Raji (cell line): ENCODE measurements around the gene C14orf180.

Experiments
- POLR2A ChIP-seq: IDR thresholded peaks from 2 replicates; pipeline ENCODE4 v1.6.1; 2011; ENCODE audit warnings: low read depth, low read length, control low read depth; ENCODE audit not compliant: insufficient read depth

The C14orf180 gene

DNA sequence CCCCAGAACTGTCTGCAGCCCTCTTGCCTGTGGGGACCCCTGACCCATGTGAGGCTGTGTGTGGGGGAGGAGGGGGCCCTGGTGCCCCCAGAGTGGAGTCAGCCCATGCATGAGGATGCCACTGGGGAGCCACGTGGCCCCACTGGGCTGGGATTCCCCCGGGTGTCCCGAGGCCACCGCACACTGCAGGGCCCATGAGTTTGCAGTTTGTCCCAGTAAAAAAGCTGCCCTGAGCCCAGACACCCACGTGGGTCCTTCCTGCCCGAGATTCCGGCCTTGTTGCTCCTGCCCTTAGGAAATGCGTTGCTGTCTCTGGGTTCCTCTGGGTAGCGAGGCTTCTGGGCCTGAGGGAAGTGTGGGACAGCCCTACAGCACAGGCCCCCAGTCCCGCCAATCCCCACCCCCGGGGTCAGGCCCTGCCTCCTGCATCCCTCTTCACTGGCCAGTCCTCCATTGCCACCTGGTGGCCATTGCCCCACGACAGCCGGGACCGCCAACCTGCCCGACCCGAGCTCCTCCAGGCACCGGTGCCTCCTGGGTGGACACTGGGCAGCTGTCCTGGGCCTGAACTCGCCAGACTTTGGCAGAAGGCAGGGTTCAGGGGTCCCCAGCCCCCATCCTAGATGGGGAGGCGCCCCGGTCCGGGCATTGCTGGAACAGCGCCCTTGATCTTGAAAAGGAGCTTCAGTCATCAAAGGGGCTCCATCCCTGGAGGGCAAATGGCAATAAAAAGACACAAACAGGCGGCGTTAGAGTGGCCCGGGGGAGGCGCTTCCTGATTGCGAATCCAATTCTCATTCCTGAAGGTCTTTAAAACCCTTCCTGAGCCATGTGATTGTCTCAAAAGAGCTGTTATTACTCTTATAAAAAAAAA, 15.6 kb upstream of the C14orf180 start:
- TF ChIP-seq POLR2A: no peak

DNA sequence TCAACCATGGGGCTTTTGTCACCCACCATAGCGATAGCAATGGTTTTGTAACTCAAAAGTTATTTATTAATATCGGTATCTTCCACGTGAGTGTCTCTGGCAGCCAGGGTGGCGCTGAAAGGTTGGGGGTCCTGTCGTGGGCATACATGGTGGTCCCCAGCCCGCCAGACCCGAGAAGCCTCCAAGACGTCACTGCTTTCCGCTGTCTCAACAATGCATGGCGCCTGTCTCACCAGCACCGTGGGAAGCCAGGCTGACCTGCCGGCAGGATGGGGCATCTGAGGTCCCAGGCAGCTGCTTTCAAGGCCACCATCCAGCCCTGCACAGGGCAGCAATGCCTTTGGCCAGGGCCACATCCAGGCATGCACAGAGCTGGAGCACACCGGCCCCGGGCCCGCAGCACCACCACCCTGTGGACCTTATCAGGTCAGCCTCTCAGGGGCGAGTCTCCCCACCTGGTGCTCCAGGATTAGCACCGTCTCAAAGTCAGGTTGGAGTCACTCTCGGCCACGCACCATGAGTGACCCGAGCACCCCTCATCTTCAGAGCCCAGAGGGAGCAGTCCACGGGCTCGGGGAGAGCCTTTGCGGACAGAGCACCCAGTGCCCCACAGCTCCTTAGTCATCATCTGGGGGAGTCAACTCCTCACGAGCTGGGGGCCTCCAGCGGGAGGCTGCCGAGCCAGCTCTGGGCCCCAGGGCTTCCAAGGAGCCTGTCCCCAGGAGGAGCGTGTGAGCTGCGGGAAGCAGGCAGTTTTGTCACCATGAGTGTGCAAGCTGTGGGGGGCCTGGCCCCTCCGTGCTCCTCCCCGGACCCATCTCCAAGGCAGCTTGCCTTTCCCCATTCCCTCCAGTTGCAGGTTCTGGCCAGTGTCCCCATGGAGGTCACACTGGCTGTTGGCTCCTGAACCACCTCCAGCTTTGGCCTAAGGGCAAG, 14.6 kb upstream of the C14orf180 start:
- TF ChIP-seq POLR2A: no peak

DNA sequence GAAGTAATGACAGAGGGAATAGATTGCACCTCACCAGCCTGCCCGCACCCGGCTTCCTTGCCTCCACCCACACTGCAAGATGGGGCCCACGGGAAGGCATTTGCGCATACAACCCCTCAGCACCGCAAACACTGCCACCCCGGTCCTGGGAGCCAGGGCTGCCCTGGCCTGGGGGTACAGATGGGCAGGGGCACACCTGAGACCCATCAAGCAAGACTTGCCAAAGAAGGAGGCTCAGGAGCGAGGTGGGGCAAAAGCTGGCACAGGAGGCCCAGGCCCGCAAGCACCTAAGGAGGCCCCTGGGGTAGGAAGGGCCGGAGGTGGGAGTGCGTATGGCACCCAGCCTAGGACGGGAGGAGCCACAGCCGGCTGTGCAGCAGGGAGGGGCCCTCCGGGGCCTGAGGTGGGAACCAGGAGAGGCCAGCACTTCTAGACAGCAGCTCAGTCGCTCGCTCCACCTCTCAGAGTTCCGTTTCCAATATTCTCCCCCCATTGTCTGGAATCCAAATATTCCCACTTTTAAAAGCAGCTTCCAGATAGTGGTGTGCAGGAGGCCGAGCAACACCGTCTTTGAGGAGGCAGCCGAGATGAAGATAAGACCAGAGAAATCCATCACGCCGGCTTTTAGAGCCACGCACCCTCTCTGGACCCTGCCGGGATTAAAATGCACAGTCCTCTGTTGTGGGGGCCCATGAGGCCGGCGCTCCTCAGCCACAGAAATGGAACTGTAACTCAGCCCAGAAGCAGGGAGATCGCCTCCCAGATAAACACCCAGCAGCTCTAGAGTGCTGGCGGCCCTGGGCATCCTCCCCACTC, 12.2 kb upstream of the C14orf180 start:
- TF ChIP-seq POLR2A: no peak

DNA sequence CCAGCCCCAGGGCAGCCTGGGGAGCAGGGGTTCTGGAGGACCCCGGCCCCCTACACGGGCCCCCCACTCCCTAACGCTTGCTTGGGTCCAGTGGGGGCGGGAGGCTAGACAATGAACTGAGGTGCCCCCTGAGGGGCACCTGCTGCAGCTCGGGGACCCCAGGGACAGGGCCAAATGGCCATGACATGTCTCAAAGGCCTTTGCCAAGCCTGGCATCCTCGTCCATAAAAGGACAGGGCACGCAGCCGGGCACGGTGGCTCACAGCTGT, 11.7 kb upstream of the C14orf180 start:
- TF ChIP-seq POLR2A: no peak

DNA sequence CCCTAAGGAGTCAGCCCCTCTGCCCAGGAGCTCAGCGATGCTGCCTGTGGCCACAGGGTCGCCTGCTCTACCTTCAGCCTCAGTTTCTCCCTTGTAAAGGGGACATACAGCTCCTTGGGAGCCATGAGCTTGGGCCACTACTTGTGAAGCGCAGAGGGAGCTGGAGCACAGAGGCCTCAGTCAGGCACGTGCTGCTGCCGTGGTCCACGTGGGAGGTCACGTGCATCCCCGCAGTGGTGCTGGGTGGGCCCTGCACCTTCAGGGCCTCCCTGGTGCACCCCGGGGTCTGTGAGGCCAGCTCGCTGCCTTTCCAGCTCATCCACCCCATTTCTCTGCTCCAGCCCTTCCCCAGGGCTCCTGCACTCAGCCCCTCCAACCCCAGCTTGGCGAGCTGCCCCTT, 10.9 kb upstream of the C14orf180 start:
- TF ChIP-seq POLR2A: no peak

DNA sequence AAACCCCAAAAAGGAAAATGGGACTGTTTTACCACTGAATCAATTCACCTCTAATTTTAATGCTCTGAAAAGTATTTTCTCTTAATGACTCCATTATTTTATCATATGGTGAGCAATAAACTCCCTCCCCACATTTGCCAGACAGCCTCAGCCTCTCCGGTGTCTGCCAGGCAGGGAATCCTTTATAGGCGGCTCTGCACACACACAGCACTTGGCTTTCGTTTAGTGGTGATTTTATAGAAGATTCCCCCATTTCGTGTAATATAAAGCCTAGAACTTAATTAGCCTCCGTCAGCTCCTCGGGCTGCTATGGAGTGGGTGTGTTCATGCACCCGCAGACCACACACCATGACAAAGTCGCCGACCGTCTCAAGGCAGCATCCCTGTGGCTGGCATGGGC, 10.1 kb upstream of the C14orf180 start:
- no peak for TF ChIP-seq POLR2A

DNA sequence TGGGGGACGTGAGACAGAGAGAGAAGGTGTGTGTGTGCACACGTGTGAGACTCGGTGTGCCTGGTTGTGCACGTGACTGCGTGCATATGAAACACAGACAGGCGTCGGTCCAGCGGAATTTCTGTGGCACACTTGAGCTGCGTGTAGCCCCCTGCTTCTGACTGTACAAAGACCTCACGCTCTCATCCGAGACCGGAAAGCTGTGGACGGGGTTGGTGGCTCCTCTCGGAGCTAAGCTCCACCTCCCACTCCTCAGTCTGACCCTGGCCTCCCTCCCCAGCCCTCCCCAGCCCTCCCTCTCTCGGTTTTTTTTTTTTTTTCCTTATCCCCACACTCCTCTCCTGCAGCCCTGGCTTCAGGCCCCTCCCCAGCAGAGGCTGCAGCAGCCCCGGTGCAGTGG, 8.3 kb upstream of the C14orf180 start:
- TF ChIP-seq POLR2A: no peak

DNA sequence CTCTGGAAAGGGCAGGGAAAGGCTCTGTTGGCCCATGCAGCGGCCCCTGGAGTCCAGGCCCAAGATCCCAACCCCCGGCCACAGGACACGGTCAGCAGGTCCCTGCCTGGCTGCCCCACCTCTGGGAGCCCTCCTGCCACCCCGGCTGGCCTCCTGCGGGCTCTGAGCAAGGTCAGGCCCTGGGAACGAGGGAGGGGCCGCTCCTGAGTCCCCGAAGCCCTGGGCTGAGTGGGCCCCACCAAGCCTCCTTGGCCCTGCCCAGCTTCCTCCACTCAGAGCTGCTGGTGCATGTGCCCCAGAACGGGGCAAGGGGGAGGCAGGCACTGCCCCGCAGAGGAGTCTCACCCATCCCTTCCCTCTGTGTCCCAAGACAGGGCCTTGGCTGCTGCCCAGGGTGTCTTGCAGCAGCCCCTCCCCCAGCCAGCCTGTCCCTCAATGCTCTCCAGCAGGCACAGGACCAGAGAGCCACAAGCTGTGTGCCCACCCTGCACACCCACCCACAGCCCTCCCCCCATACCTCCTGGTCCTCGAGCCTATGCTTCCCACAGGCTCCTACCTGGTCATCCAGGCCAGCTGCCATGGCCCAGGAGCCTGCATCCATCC, 7.4 kb upstream of the C14orf180 start:
- TF ChIP-seq POLR2A: no peak

DNA sequence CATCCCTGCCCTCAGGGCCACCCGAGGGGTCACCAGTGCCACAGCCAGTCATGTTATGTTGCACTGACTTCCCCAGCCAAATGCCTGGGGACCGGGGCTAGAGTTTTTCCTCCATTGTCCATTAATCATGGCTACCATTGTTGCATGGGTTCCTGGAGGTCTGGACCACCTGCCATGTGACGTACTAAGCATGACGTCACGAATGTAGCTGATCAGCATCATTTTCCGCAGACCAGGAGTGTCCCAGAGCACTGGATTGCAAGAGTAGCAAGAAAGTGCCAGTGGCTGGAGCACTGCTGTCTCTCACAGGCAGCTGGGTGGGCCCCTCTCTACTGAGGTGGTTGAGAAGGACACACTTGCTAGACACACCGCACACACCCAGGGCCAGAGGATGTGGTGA, 6.9 kb upstream of the C14orf180 start:
- TF ChIP-seq POLR2A: no peak

DNA sequence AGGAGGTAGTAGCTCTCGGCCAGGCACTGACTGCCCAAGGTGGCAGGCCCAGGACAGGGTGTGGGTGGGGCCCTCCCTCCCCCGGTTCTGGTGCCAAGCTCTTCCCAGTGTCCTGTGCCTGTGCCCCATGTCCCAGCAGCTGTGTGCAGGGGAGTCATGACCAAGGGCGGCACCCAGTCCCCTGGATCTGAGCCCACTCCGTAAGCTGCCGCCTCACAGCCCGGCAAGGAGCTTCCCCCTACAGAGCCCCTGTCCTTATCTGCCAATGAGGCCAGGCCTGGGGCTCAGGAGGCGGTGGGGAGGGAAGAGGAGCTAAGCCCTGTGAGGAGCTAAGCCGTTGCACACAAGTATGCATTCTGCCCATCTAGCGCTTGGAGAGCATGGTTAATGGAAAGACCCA, 5.6 kb upstream of the C14orf180 start:
- TF ChIP-seq POLR2A: no peak

DNA sequence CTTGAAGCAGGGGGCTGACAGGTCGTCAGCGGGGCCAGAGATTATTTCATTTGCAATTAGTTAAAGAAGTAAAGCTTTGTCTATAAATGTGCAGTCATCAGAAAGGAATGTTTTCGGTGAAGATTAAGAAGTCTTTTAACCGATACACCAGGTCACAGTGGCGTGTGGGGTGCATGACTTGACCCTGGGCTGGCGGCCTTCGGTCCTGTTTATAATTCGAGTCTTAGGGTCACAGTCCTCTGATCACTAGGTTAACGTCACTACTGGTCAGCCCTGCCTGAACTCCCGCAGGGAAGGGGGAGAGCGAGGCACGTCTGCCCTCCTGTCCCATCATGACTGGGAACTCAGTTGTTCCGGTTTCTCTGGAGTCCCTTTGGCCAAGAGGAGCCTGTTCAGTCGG, 5.0 kb upstream of the C14orf180 start:
- TF ChIP-seq POLR2A: no peak

DNA sequence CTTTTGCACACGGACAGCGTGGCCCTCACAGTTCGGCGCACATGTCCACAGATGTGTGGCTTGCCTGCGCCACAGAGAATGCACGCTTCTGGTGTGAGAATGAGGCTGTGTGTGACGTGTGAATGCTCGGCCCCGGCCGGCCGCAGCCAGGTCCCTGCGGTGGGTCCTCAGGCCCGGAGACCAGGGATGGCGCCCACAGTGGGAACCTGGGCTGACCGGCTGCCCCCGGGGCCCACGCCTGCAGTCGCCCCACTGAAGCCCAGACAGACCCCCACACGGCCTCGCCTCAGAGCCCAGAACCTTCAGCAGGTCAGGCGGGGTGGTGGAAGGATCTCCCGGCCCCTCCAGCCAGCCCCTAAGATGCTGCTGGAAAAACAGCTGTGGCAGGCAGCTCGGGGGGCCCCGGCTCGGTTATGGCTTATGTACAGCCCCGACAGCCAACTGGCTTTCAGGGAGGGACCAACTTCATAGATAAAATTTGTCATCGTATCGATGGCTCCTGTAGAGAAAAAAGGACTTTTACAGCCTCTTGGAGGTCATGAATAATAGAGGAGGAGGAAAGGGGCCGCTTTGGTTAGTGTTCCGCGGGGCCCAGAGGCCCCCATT, 4.5 kb upstream of the C14orf180 start:
- no peak for TF ChIP-seq POLR2A

DNA sequence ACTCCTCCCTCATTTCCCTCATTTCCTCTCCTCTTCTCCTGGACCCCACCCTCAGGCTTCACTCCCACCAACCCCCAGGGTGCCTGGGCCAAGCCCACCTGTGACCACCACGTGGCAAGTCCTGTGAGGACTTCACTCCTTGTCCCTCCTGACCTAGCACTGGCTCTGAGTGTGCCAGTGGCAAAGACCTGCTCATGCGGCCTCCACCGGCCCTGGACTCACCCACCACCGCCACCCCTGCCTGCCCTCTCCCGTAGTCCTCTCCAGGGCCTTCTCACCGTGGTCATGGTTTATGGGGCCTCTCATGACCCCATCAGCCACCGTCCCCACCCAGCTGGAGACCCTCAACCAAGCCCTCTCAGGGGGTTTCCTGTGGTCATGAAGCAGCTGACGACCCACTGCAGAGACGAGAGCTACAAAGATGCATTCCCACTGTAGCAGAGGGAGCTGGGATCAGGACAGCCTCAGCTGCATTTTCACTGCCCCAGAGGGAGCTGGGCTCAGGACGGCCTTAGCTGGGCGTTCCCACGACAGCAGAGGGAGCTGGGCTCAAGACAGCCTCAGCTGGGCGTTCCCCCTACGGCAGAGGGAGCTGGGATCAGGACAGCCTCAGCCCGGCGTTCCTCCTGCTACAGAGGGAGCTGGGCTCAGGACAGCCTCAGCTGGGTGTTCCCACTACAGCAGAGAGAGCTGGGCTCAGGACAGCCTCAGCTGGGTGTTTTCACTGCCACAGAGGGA, 3.2 kb upstream of the C14orf180 start:
- TF ChIP-seq POLR2A: no peak

DNA sequence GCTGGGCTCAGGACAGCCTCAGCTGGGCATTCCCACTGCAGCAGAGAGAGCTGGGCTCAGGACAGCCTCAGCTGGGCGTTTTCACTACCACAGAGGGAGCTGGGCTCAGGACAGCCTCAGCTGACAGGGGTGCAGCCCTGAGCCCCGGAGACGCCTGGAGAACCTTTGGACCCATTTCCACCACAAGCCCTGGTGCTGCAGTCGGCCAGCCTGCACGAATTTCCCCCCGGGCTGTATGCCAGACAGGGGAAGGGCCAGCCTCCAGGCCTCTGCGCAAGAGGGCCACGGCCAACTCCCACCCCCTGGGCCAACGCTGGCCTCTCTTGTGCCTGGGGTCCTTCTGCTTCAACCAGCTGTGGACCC, 2.6 kb upstream of the C14orf180 start:
- no peak for TF ChIP-seq POLR2A

DNA sequence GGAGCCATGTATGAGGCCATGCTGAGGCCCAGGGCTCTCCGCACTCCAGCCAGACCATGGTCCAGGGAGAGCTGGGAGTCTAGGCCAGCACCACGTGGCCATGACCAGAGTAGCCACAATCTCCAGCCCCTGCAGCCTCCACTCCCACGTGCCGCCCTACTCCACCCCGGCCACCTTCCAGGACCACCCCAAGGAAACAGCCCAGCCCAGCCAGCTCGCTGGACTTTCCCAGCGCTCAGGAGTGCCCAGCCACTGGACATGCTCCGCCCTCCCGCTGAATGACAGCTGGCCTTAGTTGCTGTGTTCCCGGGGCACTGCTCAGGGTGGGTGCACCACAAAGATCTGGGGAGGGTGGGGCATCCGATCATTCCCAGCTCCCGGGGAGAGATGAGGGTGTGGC, 2.1 kb upstream of the C14orf180 start:
- TF ChIP-seq POLR2A: no peak

DNA sequence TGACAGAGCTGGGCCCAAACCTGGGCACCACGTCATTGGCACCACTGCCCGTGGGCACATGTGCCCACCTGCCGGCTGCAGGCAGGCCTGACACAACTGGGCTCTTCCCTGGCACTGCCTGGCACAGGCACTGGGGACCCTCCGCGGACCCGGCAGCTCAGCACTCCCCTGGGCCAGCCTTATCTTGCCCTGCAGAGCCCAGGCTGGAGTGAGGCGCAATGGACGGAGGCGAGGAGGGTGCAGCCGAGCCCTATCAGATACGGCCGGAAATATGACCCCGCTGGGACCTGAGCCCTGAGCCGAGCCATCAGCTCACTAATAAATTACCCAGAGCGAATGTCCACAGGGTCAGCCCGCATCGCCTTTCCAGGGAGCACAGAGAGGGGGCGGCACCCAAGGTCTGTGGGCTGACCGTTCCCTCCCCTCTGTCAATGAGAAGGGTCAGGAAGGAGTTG, 1.7 kb upstream of the C14orf180 start:
- no peak for TF ChIP-seq POLR2A
